ENCODE measurements around the gene TLDC2. TPM values are rescaled to one million over a fixed set of nuclear protein-coding genes. Genes with fewer than 3 reads are reported as not detected.
"Not testable (repeated sequence)": the region's sequence is repeated elsewhere in the genome, so short reads cannot be mapped to it uniquely, and the experiment has no call there.

TLDC2 gene
- total and polyA plus RNA-seq, 2 experiments from 2014 or later, result 0.68 to 1.6 TPM

GRCh38 chr20:36835025-36835424 lies 40.9 kb upstream of the TLDC2 start:
- peak overlapping the region; percentile 69 for H3K4me2 ChIP-seq
- H3K36me3 ChIP-seq (replicated peaks; ENCODE audit: insufficient read depth, low read depth), result no peaks in the 10 kb centered on the region
- no peaks in the 10 kb centered on the region for H3K9me2 ChIP-seq (replicated peaks; ENCODE audit: insufficient read depth)
- peaks cover 3% of the 10 kb centered on the region for H3K79me2 ChIP-seq
- H4K20me1 ChIP-seq (ENCODE audit: insufficient read depth, poor library complexity, severe bottlenecking), result no peaks in the 10 kb centered on the region
- no peaks in the 10 kb centered on the region for H3K9me3 ChIP-seq (ENCODE audit: low read depth)
- 95% methylated on average over 5 of the region's 5 CpGs for WGBS (ENCODE audit: low lambda C conversion rate, missing lambda C conversion rate)
- H3K27ac ChIP-seq, result peak overlapping the region; percentile 77
- peaks cover 6% of the 10 kb centered on the region for H3K4me1 ChIP-seq (ENCODE audit: insufficient read depth)
- H2AFZ ChIP-seq, result no peak overlapping the region
- H3K4me3 ChIP-seq, result no peak overlapping the region
- H3K27me3 ChIP-seq, result no peaks in the 10 kb centered on the region
- TF ChIP-seq CTCF (IDR thresholded peaks at IDR 0.05; ENCODE audit: poor library complexity), result no peak
- TF ChIP-seq EZH2 (IDR thresholded peaks at IDR 0.05; ENCODE audit: borderline replicate concordance), result no peak
- no peak for TF ChIP-seq EZH2phosphoT487 (IDR thresholded peaks at IDR 0.05; ENCODE audit: low read depth, severe bottlenecking, unreplicated experiment)
- DNase-seq (ENCODE audit: low spot score), result no peak

GRCh38 chr20:36835453-36836198 lies 40.3 kb upstream of the TLDC2 start:
- Histone ChIP-seq H3K9me2 (replicated peaks; ENCODE audit: insufficient read depth) (no peaks in the 10 kb centered on the region), H2AFZ (no peak overlapping the region), H3K4me3 (no peak overlapping the region), H3K9me3 (ENCODE audit: low read depth) (no peaks in the 10 kb centered on the region), H3K79me2 (peaks cover 3% of the 10 kb centered on the region), H3K27ac (peak overlapping the region; percentile 77), H3K27me3 (no peaks in the 10 kb centered on the region), H3K4me2 (peak overlapping the region; percentile 69), H4K20me1 (ENCODE audit: insufficient read depth, poor library complexity, severe bottlenecking) (no peaks in the 10 kb centered on the region), H3K36me3 (replicated peaks; ENCODE audit: insufficient read depth, low read depth) (no peaks in the 10 kb centered on the region), H3K4me1 (ENCODE audit: insufficient read depth) (peaks cover 6% of the 10 kb centered on the region)
- no peak for TF ChIP-seq EZH2phosphoT487 (IDR thresholded peaks at IDR 0.05; ENCODE audit: low read depth, severe bottlenecking, unreplicated experiment)
- TF ChIP-seq EZH2 (IDR thresholded peaks at IDR 0.05; ENCODE audit: borderline replicate concordance), result no peak
- no peak for TF ChIP-seq CTCF (IDR thresholded peaks at IDR 0.05; ENCODE audit: poor library complexity)
- 14% methylated on average over 13 of the region's 28 CpGs for WGBS (ENCODE audit: low lambda C conversion rate, missing lambda C conversion rate)
- DNase-seq (ENCODE audit: low spot score), result peak; percentile 96

DNA sequence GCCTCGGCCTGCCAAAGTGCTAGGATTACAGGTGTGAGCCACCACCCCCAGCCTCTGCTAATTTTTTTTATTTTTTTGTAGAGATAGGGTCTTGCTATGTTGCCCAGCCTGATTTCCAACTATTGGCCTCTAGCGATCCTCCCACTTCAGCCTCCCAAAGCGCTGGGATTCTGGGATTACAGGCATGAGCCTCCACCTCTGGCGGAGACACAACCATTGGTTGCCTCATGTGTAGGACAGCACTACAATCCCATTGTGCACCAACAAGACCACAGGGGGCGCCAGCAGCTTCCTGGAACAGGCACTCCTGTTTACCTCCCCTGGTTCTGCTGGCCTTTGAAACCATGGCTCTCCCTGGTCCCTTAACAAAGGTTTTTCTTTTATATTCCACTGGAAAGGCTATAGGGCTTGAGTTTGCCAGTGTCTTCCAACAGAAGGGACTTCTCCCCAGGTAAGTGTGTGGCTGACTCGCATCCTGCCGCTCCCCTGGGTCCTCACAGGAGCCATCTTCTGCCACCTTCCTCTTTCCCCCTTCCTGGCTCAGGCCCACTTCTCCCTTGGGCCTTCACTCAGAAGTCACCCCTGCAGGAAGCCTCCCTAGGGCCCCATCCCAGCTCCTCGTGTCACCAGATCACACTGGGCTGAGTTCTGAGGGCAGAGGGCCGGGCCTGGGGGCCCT lies 39.2 kb upstream of the TLDC2 start:
- H3K27ac ChIP-seq, result peak overlapping the region; percentile 41
- H2AFZ ChIP-seq, result no peak overlapping the region
- H3K27me3 ChIP-seq, result no peaks in the 10 kb centered on the region
- TF ChIP-seq CTCF (IDR thresholded peaks at IDR 0.05; ENCODE audit: poor library complexity) (peak; percentile 38), EZH2phosphoT487 (IDR thresholded peaks at IDR 0.05; ENCODE audit: low read depth, severe bottlenecking, unreplicated experiment) (no peak), EZH2 (IDR thresholded peaks at IDR 0.05; ENCODE audit: borderline replicate concordance) (no peak)
- no peaks in the 10 kb centered on the region for H4K20me1 ChIP-seq (ENCODE audit: insufficient read depth, poor library complexity, severe bottlenecking)
- H3K79me2 ChIP-seq, result peaks cover 3% of the 10 kb centered on the region
- no peak overlapping the region for H3K4me2 ChIP-seq
- H3K4me1 ChIP-seq (ENCODE audit: insufficient read depth), result peaks cover 6% of the 10 kb centered on the region
- no peak overlapping the region for H3K4me3 ChIP-seq
- no peaks in the 10 kb centered on the region for H3K9me3 ChIP-seq (ENCODE audit: low read depth)
- 94% methylated on average over 7 of the region's 9 CpGs for WGBS (ENCODE audit: low lambda C conversion rate, missing lambda C conversion rate)
- no peaks in the 10 kb centered on the region for H3K36me3 ChIP-seq (replicated peaks; ENCODE audit: insufficient read depth, low read depth)
- no peaks in the 10 kb centered on the region for H3K9me2 ChIP-seq (replicated peaks; ENCODE audit: insufficient read depth)
- DNase-seq (ENCODE audit: low spot score), result peak; percentile 71

GRCh38 chr20:36838376-36838775 lies 37.6 kb upstream of the TLDC2 start:
- not testable (repeated sequence) for H3K9me2 ChIP-seq (replicated peaks; ENCODE audit: insufficient read depth); H3K27ac ChIP-seq; H3K4me3 ChIP-seq; H3K4me1 ChIP-seq (ENCODE audit: insufficient read depth); H3K27me3 ChIP-seq; H3K36me3 ChIP-seq (replicated peaks; ENCODE audit: insufficient read depth, low read depth); H3K4me2 ChIP-seq; H3K9me3 ChIP-seq (ENCODE audit: low read depth); H3K79me2 ChIP-seq; DNase-seq (ENCODE audit: low spot score); H2AFZ ChIP-seq; H4K20me1 ChIP-seq (ENCODE audit: insufficient read depth, poor library complexity, severe bottlenecking)
- 100% methylated on average over 3 of the region's 3 CpGs for WGBS (ENCODE audit: low lambda C conversion rate, missing lambda C conversion rate)

All from hepatocyte (in vitro differentiated cells).